Thyroid gland (tissue), 4 donors: ENCODE results near the gene CLRN2.

Experiments
- CTCF ChIP-seq, 6 experiments: fragments of 200-600 bp in 3 of 6; fragments of 450-650 bp in 3 of 6; sonication (generic) in 3 of 6; IDR thresholded peaks; one replicate each; pipeline ENCODE4 v1.5.1; 2016 to 2019; ENCODE audit warnings: antibody characterized with exemption in 6 of 6, mild to moderate bottlenecking in 2 of 6, inconsistent platforms in 1 of 6, moderate library complexity in 1 of 6
- POLR2A ChIP-seq, 2 donors: fragments of 450-650 bp; IDR thresholded peaks; one replicate each; pipeline ENCODE4 v1.6.1; 2017; ENCODE audit warnings: antibody characterized with exemption in 2 of 2, mild to moderate bottlenecking in 2 of 2, moderate library complexity in 1 of 2

GRCh38 chr4:17489721-17490120 lies 25.2 kb upstream of the CLRN2 start:
- TF ChIP-seq CTCF (IDR thresholded peaks at IDR 0.05) = no peak
- no peak for TF ChIP-seq POLR2A (IDR thresholded peaks at IDR 0.05)
